OCI-LY1 (cell line): ENCODE data around the gene SLC22A15.

Experiments
- H2AFZ ChIP-seq: fragments of 200-600 bp; sonication (generic), shearing (Covaris generic); 2 replicates; pipeline ENCODE4 v1.6.0; 2014; ENCODE audit warnings: antibody characterized with exemption, mild to moderate bottlenecking, low read length
- H3F3A ChIP-seq: fragments of 200-600 bp; sonication (generic), shearing (Covaris generic); 2 replicates; pipeline ENCODE4 v1.6.0; 2014; ENCODE audit warnings: mild to moderate bottlenecking, antibody characterized with exemption, low read length, moderate library complexity; ENCODE audit not compliant: insufficient read depth
- H3K27ac ChIP-seq: fragments of 200-600 bp; sonication (generic); 2 replicates; pipeline ENCODE4 v1.5.1; 2014; ENCODE audit warnings: low read length, mixed run types, mild to moderate bottlenecking, low read depth; ENCODE audit not compliant: poor library complexity, severe bottlenecking
- H3K27me3 ChIP-seq: fragments of 200-600 bp; sonication (generic); 2 replicates; pipeline ENCODE4 v1.6.0; 2014; ENCODE audit warnings: antibody characterized with exemption, mild to moderate bottlenecking, low read length, moderate library complexity; ENCODE audit not compliant: insufficient read depth
- H3K36me3 ChIP-seq: fragments of 200-600 bp; sonication (generic); 2 replicates; pipeline ENCODE4 v1.6.1; 2014; ENCODE audit warnings: mild to moderate bottlenecking, antibody characterized with exemption, low read length, moderate library complexity, mixed read lengths; ENCODE audit not compliant: insufficient read depth
- H3K4me1 ChIP-seq: fragments of 200-600 bp; sonication (generic); 2 replicates; pipeline ENCODE4 v1.5.1; 2014; ENCODE audit warnings: mild to moderate bottlenecking, low read length, moderate library complexity; ENCODE audit not compliant: insufficient read depth, severe bottlenecking
- H3K4me2 ChIP-seq: fragments of 200-600 bp; sonication (generic), shearing (Covaris generic); 2 replicates; pipeline ENCODE4 v1.6.1; 2014; ENCODE audit warnings: low read length
- H3K4me3 ChIP-seq: fragments of 200-600 bp; sonication (generic); 2 replicates; pipeline ENCODE4 v1.5.1; 2014; ENCODE audit warnings: low read length, low read depth, mild to moderate bottlenecking, mixed read lengths; ENCODE audit not compliant: poor library complexity, severe bottlenecking
- H3K79me2 ChIP-seq: fragments of 200-600 bp; shearing (Covaris generic); 2 replicates; pipeline ENCODE4 v1.6.1; 2016; ENCODE audit warnings: mixed run types, low read length, mixed read lengths; ENCODE audit not compliant: insufficient read depth
- H3K9ac ChIP-seq: fragments of 200-600 bp; sonication (generic), shearing (Covaris generic); 2 replicates; pipeline ENCODE4 v1.6.1; 2014; ENCODE audit warnings: mild to moderate bottlenecking, low read length, mixed read lengths
- H3K9me2 ChIP-seq: fragments of 200-600 bp; sonication (generic), shearing (Covaris generic); 2 replicates; pipeline ENCODE4 v1.6.1; 2014; ENCODE audit warnings: low read depth, mild to moderate bottlenecking, low read length, mixed read lengths
- H3K9me3 ChIP-seq: fragments of 200-600 bp; shearing (Covaris generic); 2 replicates; pipeline ENCODE4 v1.6.1; 2014; ENCODE audit warnings: low read length, mixed read lengths
- H4K20me1 ChIP-seq: fragments of 200-600 bp; sonication (generic), shearing (Covaris generic); 2 replicates; pipeline ENCODE4 v1.6.0; 2016; ENCODE audit warnings: mild to moderate bottlenecking, low read length; ENCODE audit not compliant: insufficient read depth
- CTCF ChIP-seq: fragments of 200-600 bp; sonication (generic), shearing (Covaris generic); IDR thresholded peaks from 2 replicates; pipeline ENCODE4 v1.5.1; 2017; ENCODE audit warnings: mild to moderate bottlenecking, antibody characterized with exemption, low read length, moderate library complexity, mixed read lengths
- EZH2 ChIP-seq: fragments of 200-600 bp; sonication (generic), shearing (Covaris generic); IDR thresholded peaks from 2 replicates; pipeline ENCODE4 v1.8.0; 2017; ENCODE audit warnings: borderline replicate concordance, mixed run types, mild to moderate bottlenecking, antibody characterized with exemption, low read length, moderate library complexity, mixed read lengths

The SLC22A15 gene

GRCh38 chr1:116099379-116099778, 123.1 kb downstream of the SLC22A15 start:
- TF ChIP-seq CTCF (no peak), EZH2 (no peak)
- H3F3A ChIP-seq = no peaks in the 10 kb centered on the region
- H2AFZ ChIP-seq = no peak overlapping the region
- no peaks in the 10 kb centered on the region for H4K20me1 ChIP-seq
- H3K79me2 ChIP-seq = no peaks in the 10 kb centered on the region
- H3K4me3 ChIP-seq = no peak overlapping the region
- H3K9me2 ChIP-seq = no peaks in the 10 kb centered on the region
- no peak overlapping the region for H3K9ac ChIP-seq
- no peaks in the 10 kb centered on the region for H3K27me3 ChIP-seq
- H3K9me3 ChIP-seq = no peaks in the 10 kb centered on the region
- no peaks in the 10 kb centered on the region for H3K36me3 ChIP-seq
- H3K4me2 ChIP-seq = no peak overlapping the region
- no peaks in the 10 kb centered on the region for H3K4me1 ChIP-seq
- H3K27ac ChIP-seq = no peak overlapping the region

- H3K27me3 ChIP-seq = no peaks in the 10 kb centered on the region
- no peak overlapping the region for H3K27ac ChIP-seq
- no peaks in the 10 kb centered on the region for H3K79me2 ChIP-seq
- no peak for TF ChIP-seq EZH2
- H3K4me1 ChIP-seq = no peaks in the 10 kb centered on the region
- no peaks in the 10 kb centered on the region for H3K36me3 ChIP-seq
- H3K9me2 ChIP-seq = no peaks in the 10 kb centered on the region
- no peaks in the 10 kb centered on the region for H3K9me3 ChIP-seq
- H2AFZ ChIP-seq = no peak overlapping the region
- no peak overlapping the region for H3K9ac ChIP-seq
- no peaks in the 10 kb centered on the region for H3F3A ChIP-seq
- H3K4me2 ChIP-seq = no peak overlapping the region
- no peaks in the 10 kb centered on the region for H4K20me1 ChIP-seq
- H3K4me3 ChIP-seq = no peak overlapping the region
These were observed 123.6 kb downstream of the SLC22A15 start for GRCh38 chr1:116099919-116100318.

GRCh38 chr1:116104667-116105066, 128.4 kb downstream of the SLC22A15 start:
- H3K9ac ChIP-seq = no peak overlapping the region
- no peak overlapping the region for H2AFZ ChIP-seq
- H3K9me2 ChIP-seq = no peaks in the 10 kb centered on the region
- H3K4me3 ChIP-seq = no peak overlapping the region
- no peak overlapping the region for H3K4me2 ChIP-seq
- no peak overlapping the region for H3K27ac ChIP-seq
- no peaks in the 10 kb centered on the region for H3K9me3 ChIP-seq
- H3F3A ChIP-seq = no peaks in the 10 kb centered on the region
- no peak for TF ChIP-seq EZH2
- no peak for TF ChIP-seq CTCF
- no peaks in the 10 kb centered on the region for H3K79me2 ChIP-seq
- H3K36me3 ChIP-seq = no peaks in the 10 kb centered on the region
- H3K27me3 ChIP-seq = no peaks in the 10 kb centered on the region
- H3K4me1 ChIP-seq = no peaks in the 10 kb centered on the region
- H4K20me1 ChIP-seq = no peaks in the 10 kb centered on the region

GRCh38 chr1:116105996-116106395, 129.7 kb downstream of the SLC22A15 start:
- Histone ChIP-seq H3K27me3 (no peaks in the 10 kb centered on the region), H3K9ac (no peak overlapping the region), H3K27ac (no peak overlapping the region), H3K4me3 (no peak overlapping the region), H3K9me3 (no peaks in the 10 kb centered on the region), H3K9me2 (no peaks in the 10 kb centered on the region), H3F3A (no peaks in the 10 kb centered on the region), H3K79me2 (no peaks in the 10 kb centered on the region), H3K4me1 (no peaks in the 10 kb centered on the region), H2AFZ (no peak overlapping the region), H3K4me2 (no peak overlapping the region), H3K36me3 (no peaks in the 10 kb centered on the region), H4K20me1 (no peaks in the 10 kb centered on the region)
- TF ChIP-seq CTCF (no peak), EZH2 (no peak)
